ENCODE measurements around the gene MYO3A.

Gene MYO3A

GRCh38 chr10:25959540-25960232 lies 25.7 kb downstream of the MYO3A start:
- Histone ChIP-seq H3K36me3 (replicated peaks in 1 of 2; ENCODE audit: control insufficient read depth in 2 of 2, insufficient read depth in 2 of 2, low read length in 2 of 2) (no peaks in the 10 kb centered on the region), H2BK120ac (ENCODE audit: low read depth, low read length) (no peak overlapping the region), H4K91ac (ENCODE audit: low read depth, low read length, poor library complexity) (no peak overlapping the region), H2BK15ac (ENCODE audit: low read length) (no peak overlapping the region), H3K4ac (ENCODE audit: low read length) (no peak overlapping the region), H2AK5ac (ENCODE audit: low read depth, low read length) (no peak overlapping the region), H2AFZ (ENCODE audit: low read length) (no peak overlapping the region), H4K8ac (ENCODE audit: low read depth, low read length) (no peak overlapping the region), H3K18ac (ENCODE audit: low read length) (no peak overlapping the region), H3K27ac (replicated peaks; ENCODE audit: low read length) (no peak overlapping the region), H3K9ac (ENCODE audit: low read depth, low read length, poor library complexity) (no peak overlapping the region), H3K14ac (ENCODE audit: low read length) (no peak overlapping the region), H3K4me3 (ENCODE audit: low read length in 2 of 2) (no peak overlapping the region), H2BK12ac (ENCODE audit: low read length) (no peak overlapping the region), H3K4me2 (ENCODE audit: insufficient read depth, low read length, poor library complexity, severe bottlenecking) (no peak overlapping the region), H2BK5ac (ENCODE audit: low read length) (no peak overlapping the region), H3K79me1 (ENCODE audit: low read depth, low read length) (no peaks in the 10 kb centered on the region), H3K23ac (ENCODE audit: low read depth, low read length, poor library complexity) (no peak overlapping the region), H3K4me1 (ENCODE audit: control insufficient read depth in 2 of 2, insufficient read depth in 1 of 2, low read depth in 1 of 2, low read length in 2 of 2) (no peaks in the 10 kb centered on the region), H3K27me3 (ENCODE audit: control insufficient read depth in 3 of 3, insufficient read depth in 3 of 3, low read depth in 1 of 3, low read length in 3 of 3) (no peaks in the 10 kb centered on the region), H3K9me3 (replicated peaks in 1 of 2; ENCODE audit: control insufficient read depth in 2 of 2, insufficient read depth in 1 of 2, low read depth in 1 of 2, low read length in 2 of 2) (no peaks in the 10 kb centered on the region)
- no CpG with 5 or more reads among the region's 3 CpGs for WGBS, 2 donors (ENCODE audit: extremely low coverage in 2 of 2, insufficient read length in 2 of 2, insufficient replicate concordance in 1 of 2)
- DNase-seq (ENCODE audit: low spot score): no peak

GRCh38 chr10:25965584-25965983 lies 31.6 kb downstream of the MYO3A start:
- Histone ChIP-seq H2AFZ (ENCODE audit: low read length) (no peak overlapping the region), H2BK12ac (ENCODE audit: low read length) (no peak overlapping the region), H3K4me2 (ENCODE audit: insufficient read depth, low read length, poor library complexity, severe bottlenecking) (no peak overlapping the region), H2BK15ac (ENCODE audit: low read length) (no peak overlapping the region), H3K9me3 (replicated peaks in 1 of 2; ENCODE audit: control insufficient read depth in 2 of 2, insufficient read depth in 1 of 2, low read depth in 1 of 2, low read length in 2 of 2) (no peaks in the 10 kb centered on the region), H2BK120ac (ENCODE audit: low read depth, low read length) (no peak overlapping the region), H2BK5ac (ENCODE audit: low read length) (no peak overlapping the region), H4K8ac (ENCODE audit: low read depth, low read length) (no peak overlapping the region), H3K18ac (ENCODE audit: low read length) (no peak overlapping the region), H3K36me3 (replicated peaks in 1 of 2; ENCODE audit: control insufficient read depth in 2 of 2, insufficient read depth in 2 of 2, low read length in 2 of 2) (no peaks in the 10 kb centered on the region), H3K27ac (replicated peaks; ENCODE audit: low read length) (no peak overlapping the region), H3K9ac (ENCODE audit: low read depth, low read length, poor library complexity) (no peak overlapping the region), H3K4ac (ENCODE audit: low read length) (no peak overlapping the region), H3K79me1 (ENCODE audit: low read depth, low read length) (no peaks in the 10 kb centered on the region), H3K14ac (ENCODE audit: low read length) (no peak overlapping the region), H3K4me1 (ENCODE audit: control insufficient read depth in 2 of 2, insufficient read depth in 1 of 2, low read depth in 1 of 2, low read length in 2 of 2) (peaks cover 0 to 8% of the 10 kb centered on the region in 2 donors), H3K4me3 (ENCODE audit: low read length in 2 of 2) (no peak overlapping the region), H3K27me3 (ENCODE audit: control insufficient read depth in 3 of 3, insufficient read depth in 3 of 3, low read depth in 1 of 3, low read length in 3 of 3) (no peaks in the 10 kb centered on the region), H4K91ac (ENCODE audit: low read depth, low read length, poor library complexity) (no peak overlapping the region), H3K23ac (ENCODE audit: low read depth, low read length, poor library complexity) (no peak overlapping the region), H2AK5ac (ENCODE audit: low read depth, low read length) (no peak overlapping the region)
- no peak for DNase-seq (ENCODE audit: low spot score)
- WGBS, 2 donors (ENCODE audit: extremely low coverage in 2 of 2, insufficient read length in 2 of 2, insufficient replicate concordance in 1 of 2): no CpG with 5 or more reads among the region's 4 CpGs

DNA sequence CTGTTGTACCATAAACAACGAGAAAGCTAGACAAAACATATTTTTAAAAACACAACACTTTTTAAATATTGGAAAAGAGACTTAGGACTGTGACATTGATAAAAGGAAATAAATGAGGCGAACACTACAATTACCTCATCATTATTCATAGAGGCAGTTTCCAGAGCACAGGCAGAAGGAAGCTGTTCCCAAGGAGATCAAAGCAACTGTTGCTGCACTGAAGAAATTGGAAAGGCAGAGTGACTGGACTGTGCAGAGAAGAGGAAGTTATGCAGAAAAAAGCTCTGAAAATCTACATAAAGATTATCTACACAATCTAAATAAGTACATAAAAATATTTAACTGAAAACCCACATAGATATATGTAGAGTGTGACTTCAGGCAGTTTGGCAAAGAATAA lies 32.8 kb downstream of the MYO3A start:
- no peaks in the 10 kb centered on the region for H3K36me3 ChIP-seq (replicated peaks in 1 of 2; ENCODE audit: control insufficient read depth in 2 of 2, insufficient read depth in 2 of 2, low read length in 2 of 2)
- no peak overlapping the region for H3K14ac ChIP-seq (ENCODE audit: low read length)
- H3K79me1 ChIP-seq (ENCODE audit: low read depth, low read length): no peaks in the 10 kb centered on the region
- H3K9ac ChIP-seq (ENCODE audit: low read depth, low read length, poor library complexity): no peak overlapping the region
- H3K27me3 ChIP-seq (ENCODE audit: control insufficient read depth in 3 of 3, insufficient read depth in 3 of 3, low read depth in 1 of 3, low read length in 3 of 3): no peaks in the 10 kb centered on the region
- H3K23ac ChIP-seq (ENCODE audit: low read depth, low read length, poor library complexity): no peak overlapping the region
- no peak overlapping the region for H3K27ac ChIP-seq (replicated peaks; ENCODE audit: low read length)
- peaks cover 0 to 8% of the 10 kb centered on the region in 2 donors for H3K4me1 ChIP-seq (ENCODE audit: control insufficient read depth in 2 of 2, insufficient read depth in 1 of 2, low read depth in 1 of 2, low read length in 2 of 2)
- DNase-seq (ENCODE audit: low spot score): no peak
- no peak overlapping the region for H2BK120ac ChIP-seq (ENCODE audit: low read depth, low read length)
- WGBS, 2 donors (ENCODE audit: extremely low coverage in 2 of 2, insufficient read length in 2 of 2, insufficient replicate concordance in 1 of 2): no CpG with 5 or more reads among the region's 2 CpGs
- no peaks in the 10 kb centered on the region for H3K9me3 ChIP-seq (replicated peaks in 1 of 2; ENCODE audit: control insufficient read depth in 2 of 2, insufficient read depth in 1 of 2, low read depth in 1 of 2, low read length in 2 of 2)
- H2BK5ac ChIP-seq (ENCODE audit: low read length): no peak overlapping the region
- H2AFZ ChIP-seq (ENCODE audit: low read length): no peak overlapping the region
- H2BK12ac ChIP-seq (ENCODE audit: low read length): no peak overlapping the region
- H4K8ac ChIP-seq (ENCODE audit: low read depth, low read length): no peak overlapping the region
- H4K91ac ChIP-seq (ENCODE audit: low read depth, low read length, poor library complexity): no peak overlapping the region
- H3K18ac ChIP-seq (ENCODE audit: low read length): no peak overlapping the region
- H2AK5ac ChIP-seq (ENCODE audit: low read depth, low read length): no peak overlapping the region
- no peak overlapping the region for H3K4me3 ChIP-seq (ENCODE audit: low read length in 2 of 2)
- H3K4ac ChIP-seq (ENCODE audit: low read length): no peak overlapping the region
- no peak overlapping the region for H2BK15ac ChIP-seq (ENCODE audit: low read length)
- no peak overlapping the region for H3K4me2 ChIP-seq (ENCODE audit: insufficient read depth, low read length, poor library complexity, severe bottlenecking)

DNA sequence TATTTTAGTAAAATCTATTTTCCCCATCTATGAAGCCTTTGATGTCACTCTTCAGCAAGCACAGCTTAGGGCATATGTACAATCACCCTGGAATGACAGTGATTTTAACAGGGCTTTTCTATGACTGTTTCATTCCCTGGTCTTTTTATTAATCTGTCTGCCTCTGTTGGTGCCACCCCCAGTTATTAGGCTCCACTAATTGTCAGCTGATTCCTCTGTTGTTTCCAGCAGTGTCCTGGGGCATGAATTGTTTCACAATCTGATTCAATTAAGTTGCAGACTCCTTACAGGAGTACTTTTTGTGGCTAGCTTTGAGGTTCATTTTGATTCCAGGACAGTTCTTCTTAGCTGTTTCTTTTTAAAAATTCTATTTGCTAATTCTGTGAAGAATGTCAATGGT lies 38.6 kb downstream of the MYO3A start:
- H3K4me2 ChIP-seq (ENCODE audit: insufficient read depth, low read length, poor library complexity, severe bottlenecking): no peak overlapping the region
- no peak overlapping the region for H2AFZ ChIP-seq (ENCODE audit: low read length)
- H3K23ac ChIP-seq (ENCODE audit: low read depth, low read length, poor library complexity): no peak overlapping the region
- H3K4me3 ChIP-seq (ENCODE audit: low read length in 2 of 2): no peak overlapping the region
- DNase-seq (ENCODE audit: low spot score): no peak
- no peak overlapping the region for H3K4ac ChIP-seq (ENCODE audit: low read length)
- H3K27ac ChIP-seq (replicated peaks; ENCODE audit: low read length): no peak overlapping the region
- H4K91ac ChIP-seq (ENCODE audit: low read depth, low read length, poor library complexity): no peak overlapping the region
- H3K27me3 ChIP-seq (ENCODE audit: control insufficient read depth in 3 of 3, insufficient read depth in 3 of 3, low read depth in 1 of 3, low read length in 3 of 3): no peaks in the 10 kb centered on the region
- H3K14ac ChIP-seq (ENCODE audit: low read length): no peak overlapping the region
- H3K4me1 ChIP-seq (ENCODE audit: control insufficient read depth in 2 of 2, insufficient read depth in 1 of 2, low read depth in 1 of 2, low read length in 2 of 2): no peaks in the 10 kb centered on the region
- no peak overlapping the region for H2BK12ac ChIP-seq (ENCODE audit: low read length)
- no peak overlapping the region for H2BK15ac ChIP-seq (ENCODE audit: low read length)
- no peaks in the 10 kb centered on the region for H3K79me1 ChIP-seq (ENCODE audit: low read depth, low read length)
- no peak overlapping the region for H2AK5ac ChIP-seq (ENCODE audit: low read depth, low read length)
- H2BK5ac ChIP-seq (ENCODE audit: low read length): no peak overlapping the region
- no peaks in the 10 kb centered on the region for H3K36me3 ChIP-seq (replicated peaks in 1 of 2; ENCODE audit: control insufficient read depth in 2 of 2, insufficient read depth in 2 of 2, low read length in 2 of 2)
- no peak overlapping the region for H2BK120ac ChIP-seq (ENCODE audit: low read depth, low read length)
- no peak overlapping the region for H3K9ac ChIP-seq (ENCODE audit: low read depth, low read length, poor library complexity)
- H3K18ac ChIP-seq (ENCODE audit: low read length): no peak overlapping the region
- H3K9me3 ChIP-seq (replicated peaks in 1 of 2; ENCODE audit: control insufficient read depth in 2 of 2, insufficient read depth in 1 of 2, low read depth in 1 of 2, low read length in 2 of 2): no peaks in the 10 kb centered on the region
- no peak overlapping the region for H4K8ac ChIP-seq (ENCODE audit: low read depth, low read length)

Data from neuronal stem cell (in vitro differentiated cells).